DND-41 (cell line): Measurements from ENCODE around the gene LRP8.

Source experiments
- ATAC-seq: fragments of 200-7000 bp; cut with Tn5 transposase; 3 replicates; pipeline ENCODE4 v1.9.1; 2021; ENCODE audit warnings: low read depth; ENCODE audit not compliant: insufficient read depth
- DNase-seq: peaks from one replicate; pipeline ENCODE4 v3.0.0-alpha.2; 2020
- H2AFZ ChIP-seq: 2 replicates; pipeline ENCODE4 v1.6.0; 2012; ENCODE audit warnings: low read depth, low read length
- H3K27ac ChIP-seq: 2 replicates; pipeline ENCODE4 v1.5.1; 2012; ENCODE audit warnings: low read length, inconsistent platforms
- H3K27me3 ChIP-seq: fragments of 200-600 bp; sonication (generic); 2 replicates; pipeline ENCODE4 v1.6.0; 2012; ENCODE audit warnings: low read length, mild to moderate bottlenecking, inconsistent platforms; ENCODE audit not compliant: insufficient read depth, poor library complexity
- H3K36me3 ChIP-seq: 2 replicates; pipeline ENCODE4 v1.5.1; 2012; ENCODE audit warnings: low read length, inconsistent platforms; ENCODE audit not compliant: insufficient read depth
- H3K4me1 ChIP-seq: 2 replicates; pipeline ENCODE4 v1.5.1; 2012; ENCODE audit warnings: mild to moderate bottlenecking, low read length; ENCODE audit not compliant: insufficient read depth
- H3K4me2 ChIP-seq: 2 replicates; pipeline ENCODE4 v1.6.0; 2012; ENCODE audit warnings: mild to moderate bottlenecking, moderate library complexity, low read length, inconsistent platforms; ENCODE audit not compliant: insufficient read depth
- H3K4me3 ChIP-seq, 2 experiments: fragments of 200-600 bp in 1 of 2; shearing (Covaris generic) in 1 of 2; 2 replicates each; pipeline ENCODE4 v1.5.1; 2012 to 2016; ENCODE audit warnings: inconsistent platforms in 2 of 2, low read length in 2 of 2, mild to moderate bottlenecking in 2 of 2, low read depth in 1 of 2, moderate library complexity in 1 of 2
- H3K79me2 ChIP-seq: 2 replicates; pipeline ENCODE4 v1.6.0; 2012; ENCODE audit warnings: low read length, inconsistent platforms; ENCODE audit not compliant: insufficient read depth
- H3K9ac ChIP-seq: 2 replicates; pipeline ENCODE4 v1.6.0; 2012; ENCODE audit warnings: low read depth, mild to moderate bottlenecking, inconsistent platforms, low read length, moderate library complexity
- H3K9me3 ChIP-seq: 2 replicates; pipeline ENCODE4 v1.5.1; 2012; ENCODE audit warnings: low read length, moderate library complexity, mild to moderate bottlenecking, inconsistent platforms; ENCODE audit not compliant: insufficient read depth, severe bottlenecking
- H4K20me1 ChIP-seq: 2 replicates; pipeline ENCODE4 v1.6.0; 2012; ENCODE audit warnings: low read length; ENCODE audit not compliant: insufficient read depth
- EZH2 ChIP-seq: IDR thresholded peaks from 3 replicates; pipeline ENCODE4 v1.6.1; 2012; ENCODE audit warnings: borderline replicate concordance, low read depth, mild to moderate bottlenecking, moderate library complexity, low read length, inconsistent platforms; ENCODE audit not compliant: severe bottlenecking
- TF ChIP-seq, protein P1 (sequence below): IDR thresholded peaks from 2 replicates; pipeline ENCODE4 v1.5.1; 2012; ENCODE audit warnings: borderline replicate concordance, low read length, moderate library complexity, mild to moderate bottlenecking; ENCODE audit not compliant: poor library complexity, severe bottlenecking; ENCODE audit errors: extremely low read depth

LRP8 gene

DNA sequence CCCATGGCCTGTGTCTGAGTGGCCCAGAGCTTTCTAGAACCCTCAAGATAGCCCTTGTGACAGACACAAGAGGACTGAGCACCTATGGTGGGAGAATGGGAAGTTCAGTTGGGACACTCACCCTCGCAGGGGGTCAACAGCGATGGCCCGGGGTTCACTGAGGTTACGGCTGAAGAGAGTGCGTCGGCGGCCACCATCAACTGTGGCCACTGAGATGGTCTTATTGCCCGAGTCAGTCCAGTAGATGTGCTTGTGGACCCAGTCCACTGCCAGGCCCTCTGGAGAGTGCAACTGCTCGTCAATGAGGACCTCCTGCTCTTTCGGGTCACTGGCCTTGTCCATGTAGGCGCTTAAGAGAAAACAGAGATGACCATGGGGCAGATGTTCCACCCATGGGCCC is 63.8 kb downstream of the LRP8 start:
- Histone ChIP-seq H3K4me1 (no peaks in the 10 kb centered on the region), H3K4me3 (no peak overlapping the region), H3K9me3 (no peaks in the 10 kb centered on the region), H3K9ac (no peak overlapping the region), H3K4me2 (no peak overlapping the region), H3K27ac (no peak overlapping the region), H3K79me2 (no peaks in the 10 kb centered on the region), H4K20me1 (peaks cover 17% of the 10 kb centered on the region; the same call in 1 of the 2 replicates), H3K27me3 (no peaks in the 10 kb centered on the region), H3K36me3 (peaks cover 99% of the 10 kb centered on the region), H2AFZ (no peak overlapping the region)
- no peak for ATAC-seq
- TF ChIP-seq, protein P1, sequence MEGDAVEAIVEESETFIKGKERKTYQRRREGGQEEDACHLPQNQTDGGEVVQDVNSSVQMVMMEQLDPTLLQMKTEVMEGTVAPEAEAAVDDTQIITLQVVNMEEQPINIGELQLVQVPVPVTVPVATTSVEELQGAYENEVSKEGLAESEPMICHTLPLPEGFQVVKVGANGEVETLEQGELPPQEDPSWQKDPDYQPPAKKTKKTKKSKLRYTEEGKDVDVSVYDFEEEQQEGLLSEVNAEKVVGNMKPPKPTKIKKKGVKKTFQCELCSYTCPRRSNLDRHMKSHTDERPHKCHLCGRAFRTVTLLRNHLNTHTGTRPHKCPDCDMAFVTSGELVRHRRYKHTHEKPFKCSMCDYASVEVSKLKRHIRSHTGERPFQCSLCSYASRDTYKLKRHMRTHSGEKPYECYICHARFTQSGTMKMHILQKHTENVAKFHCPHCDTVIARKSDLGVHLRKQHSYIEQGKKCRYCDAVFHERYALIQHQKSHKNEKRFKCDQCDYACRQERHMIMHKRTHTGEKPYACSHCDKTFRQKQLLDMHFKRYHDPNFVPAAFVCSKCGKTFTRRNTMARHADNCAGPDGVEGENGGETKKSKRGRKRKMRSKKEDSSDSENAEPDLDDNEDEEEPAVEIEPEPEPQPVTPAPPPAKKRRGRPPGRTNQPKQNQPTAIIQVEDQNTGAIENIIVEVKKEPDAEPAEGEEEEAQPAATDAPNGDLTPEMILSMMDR = no peak
- TF ChIP-seq EZH2 = no peak
- no peak for DNase-seq

DNA sequence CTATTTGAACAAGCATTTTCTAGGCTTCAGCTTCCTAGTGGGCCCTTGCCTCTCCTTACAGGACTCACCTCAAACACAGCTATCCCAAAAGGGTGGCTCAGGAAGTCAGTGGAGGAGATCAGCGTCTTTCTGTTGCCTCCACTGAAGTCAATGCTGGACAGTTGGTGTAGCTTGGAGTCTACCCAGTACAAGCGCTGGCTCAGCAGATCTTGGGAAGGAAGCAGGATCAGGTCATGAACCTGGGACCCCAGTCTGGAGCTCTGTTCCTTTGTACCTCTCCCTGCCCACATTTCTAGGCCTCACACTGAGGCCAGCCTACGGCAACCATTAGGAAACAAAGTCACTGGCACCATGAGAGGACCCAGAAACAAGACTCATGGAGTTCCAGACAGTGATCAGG is 65.9 kb downstream of the LRP8 start:
- Histone ChIP-seq H3K4me3 (no peak overlapping the region), H4K20me1 (peaks cover 16% of the 10 kb centered on the region; the same call in 1 of the 2 replicates), H3K4me2 (no peak overlapping the region), H3K79me2 (no peaks in the 10 kb centered on the region), H3K27me3 (no peaks in the 10 kb centered on the region), H2AFZ (no peak overlapping the region), H3K9ac (no peak overlapping the region), H3K4me1 (no peaks in the 10 kb centered on the region), H3K9me3 (no peaks in the 10 kb centered on the region), H3K36me3 (peaks cover 98% of the 10 kb centered on the region), H3K27ac (no peak overlapping the region)
- DNase-seq (no peak), ATAC-seq (no peak)
- TF ChIP-seq, protein P1 = no peak
- TF ChIP-seq EZH2 = no peak

DNA sequence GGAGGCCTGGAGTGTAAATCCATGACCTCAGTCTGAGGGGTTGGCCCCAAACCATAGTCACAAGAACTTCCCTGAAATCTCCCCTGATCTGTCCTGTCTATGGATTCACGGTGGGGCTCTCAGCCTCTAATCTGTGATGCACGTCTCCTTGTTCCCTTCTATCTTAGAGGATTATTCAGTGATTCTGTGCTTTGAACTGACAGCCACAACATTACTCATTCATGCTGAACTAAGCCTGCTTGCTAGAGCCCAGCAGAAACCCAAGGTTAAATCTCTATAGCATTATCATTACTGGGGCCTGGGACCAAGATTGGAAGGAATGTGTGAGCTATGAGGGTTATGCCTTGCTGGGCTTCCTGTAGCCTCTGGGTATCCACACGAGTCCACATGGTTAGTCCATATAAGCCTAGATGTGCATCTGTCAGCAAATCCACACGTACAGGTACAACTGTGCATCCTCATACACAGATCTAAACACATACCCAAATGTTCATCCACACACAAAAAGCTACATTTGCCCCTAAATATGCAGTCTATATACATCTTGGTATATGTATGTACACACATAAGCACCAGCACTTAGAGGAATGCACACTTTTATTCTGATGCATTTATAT is 67.1 kb downstream of the LRP8 start:
- H3K4me2 ChIP-seq = no peak overlapping the region
- no peak overlapping the region for H3K27ac ChIP-seq
- no peaks in the 10 kb centered on the region for H3K4me1 ChIP-seq
- ATAC-seq (no peak), DNase-seq (no peak)
- no peak overlapping the region for H3K9ac ChIP-seq
- H3K9me3 ChIP-seq = no peaks in the 10 kb centered on the region
- H3K27me3 ChIP-seq = no peaks in the 10 kb centered on the region
- no peak for TF ChIP-seq EZH2
- TF ChIP-seq, protein P1 = no peak
- H3K36me3 ChIP-seq = peaks cover 98% of the 10 kb centered on the region
- H3K4me3 ChIP-seq = no peak overlapping the region
- H2AFZ ChIP-seq = no peak overlapping the region
- H4K20me1 ChIP-seq = peaks cover 12% of the 10 kb centered on the region; the same call in 1 of the 2 replicates
- H3K79me2 ChIP-seq = no peaks in the 10 kb centered on the region

DNA sequence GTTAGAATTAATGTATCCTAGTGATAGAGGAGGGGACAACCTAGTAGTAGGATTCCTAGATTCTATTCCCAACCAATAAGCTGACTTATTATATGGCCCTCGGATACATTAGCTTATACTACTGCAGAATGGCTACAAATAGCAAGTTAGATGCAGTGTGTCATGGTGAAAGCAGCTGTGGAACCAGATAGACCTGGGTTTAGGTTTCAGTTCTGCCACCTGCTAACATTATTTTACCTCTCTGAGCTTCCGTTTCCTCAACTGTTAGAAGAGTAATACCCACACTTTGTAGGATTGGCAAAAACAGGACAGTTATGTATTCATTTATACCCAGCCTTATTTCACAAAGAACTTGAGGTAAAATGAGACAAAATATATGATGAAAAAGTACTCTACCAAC is 67.9 kb downstream of the LRP8 start:
- no peak for DNase-seq
- Histone ChIP-seq H3K27ac (no peak overlapping the region), H3K4me3 (no peak overlapping the region), H3K27me3 (no peaks in the 10 kb centered on the region), H3K9ac (no peak overlapping the region), H3K9me3 (no peaks in the 10 kb centered on the region), H3K4me1 (no peaks in the 10 kb centered on the region), H4K20me1 (peaks cover 12% of the 10 kb centered on the region; the same call in 1 of the 2 replicates), H3K79me2 (no peaks in the 10 kb centered on the region), H3K4me2 (no peak overlapping the region), H2AFZ (no peak overlapping the region), H3K36me3 (peaks cover 97% of the 10 kb centered on the region)
- no peak for ATAC-seq
- TF ChIP-seq, protein P1 = no peak
- TF ChIP-seq EZH2 = no peak
